Caco-2 (cell line): ENCODE results near the gene MRGPRF. TPM values are rescaled to one million over a fixed set of nuclear protein-coding genes. Genes with fewer than 3 reads are reported as not detected.

Source experiments
- BruUV-seq: library from RNA; stranded (reverse); fragments of 400-500 nt; replicated peaks from 2 replicates; lab custom pipeline; 2021; lab: Mats Ljungman, UMichigan
- CTCF ChIA-PET: fragments of 300-600 bp; sonication (Branson Sonifier 250); formaldehyde crosslinking; loops from one replicate; lab custom pipeline; 2022; ENCODE audit warnings: antibody characterized with exemption; lab: Charles Lee
- POLR2A ChIA-PET: fragments of 300-600 bp; sonication (Branson Sonifier 250); formaldehyde crosslinking; loops from one replicate; lab custom pipeline; 2022; ENCODE audit warnings: antibody characterized with exemption; lab: Charles Lee
- DNase-seq, 2 experiments: peaks; one replicate each; pipeline versions ENCODE4 v3.0.0 to v3.0.0-alpha.2; 2020 to 2022
- H3K27me3 ChIP-seq: replicated peaks from 2 replicates; pipeline ENCODE4 v1.6.0; 2011; ENCODE audit warnings: low read length; ENCODE audit not compliant: control insufficient read depth, insufficient read depth
- H3K36me3 ChIP-seq: 2 replicates; pipeline ENCODE4 v1.5.1; 2011; ENCODE audit warnings: low read length; ENCODE audit not compliant: control insufficient read depth, insufficient read depth
- H3K4me1 ChIP-seq: fragments of 250-450 bp; sonication (Bioruptor Pico); 2 replicates; pipeline ENCODE4 v1.5.1; 2020; ENCODE audit warnings: mild to moderate bottlenecking
- H3K4me3 ChIP-seq: 2 replicates; pipeline ENCODE4 v1.5.1; 2011; ENCODE audit warnings: low read depth, mild to moderate bottlenecking, control low read depth, low read length
- H3K9me3 ChIP-seq: fragments of 250-450 bp; sonication (Bioruptor Pico); 2 replicates; pipeline ENCODE4 v1.5.1; 2020; ENCODE audit warnings: mild to moderate bottlenecking, moderate library complexity
- H3K27ac Mint-ChIP-seq: one replicate; pipeline ENCODE4 v1.8.0; 2022; ENCODE audit warnings: mixed read lengths; ENCODE audit not compliant: unreplicated experiment
- H3K27me3 Mint-ChIP-seq: one replicate; pipeline ENCODE4 v1.8.0; 2022; ENCODE audit warnings: mixed read lengths; ENCODE audit not compliant: insufficient read depth, unreplicated experiment
- H3K36me3 Mint-ChIP-seq: one replicate; pipeline ENCODE4 v1.8.0; 2022; ENCODE audit warnings: mild to moderate bottlenecking, mixed read lengths; ENCODE audit not compliant: insufficient read depth, unreplicated experiment
- H3K4me1 Mint-ChIP-seq: one replicate; pipeline ENCODE4 v1.8.0; 2022; ENCODE audit warnings: low read depth, mixed read lengths; ENCODE audit not compliant: unreplicated experiment
- H3K4me3 Mint-ChIP-seq: one replicate; pipeline ENCODE4 v1.8.0; 2022; ENCODE audit warnings: mild to moderate bottlenecking, moderate library complexity, mixed read lengths; ENCODE audit not compliant: unreplicated experiment
- H3K9me3 Mint-ChIP-seq: one replicate; pipeline ENCODE4 v1.8.0; 2022; ENCODE audit warnings: mixed read lengths; ENCODE audit not compliant: unreplicated experiment
- intact Hi-C: fragments of 100-400 bp; cut with micrococcal nuclease; formaldehyde crosslinking; loops from one replicate; pipeline ENCODE4 v1.10.0; 2022; ENCODE audit not compliant: unreplicated experiment
- total RNA-seq: library from RNA; stranded (reverse); gene quantifications from 2 replicates; pipeline ENCODE4 v1.2.3, GENCODE V29; 2022
- TF ChIP-seq, protein P1 (sequence below), 2 experiments: fragments of 200-600 bp in 1 of 2; IDR thresholded peaks; 1 replicate in 1 of 2; 2 replicates in 1 of 2; pipeline versions ENCODE4 v1.5.1 to v1.8.0; 2011 to 2022; ENCODE audit warnings: antibody characterized with exemption in 1 of 2, control low read depth in 1 of 2, inconsistent platforms in 1 of 2, low read depth in 1 of 2, low read length in 1 of 2, mild to moderate bottlenecking in 1 of 2, moderate library complexity in 1 of 2; ENCODE audit not compliant: insufficient read depth in 1 of 2, severe bottlenecking in 1 of 2, unreplicated experiment in 1 of 2

The MRGPRF gene
- total RNA-seq, 1 experiment from 2014 or later, result 0.14 TPM

DNA sequence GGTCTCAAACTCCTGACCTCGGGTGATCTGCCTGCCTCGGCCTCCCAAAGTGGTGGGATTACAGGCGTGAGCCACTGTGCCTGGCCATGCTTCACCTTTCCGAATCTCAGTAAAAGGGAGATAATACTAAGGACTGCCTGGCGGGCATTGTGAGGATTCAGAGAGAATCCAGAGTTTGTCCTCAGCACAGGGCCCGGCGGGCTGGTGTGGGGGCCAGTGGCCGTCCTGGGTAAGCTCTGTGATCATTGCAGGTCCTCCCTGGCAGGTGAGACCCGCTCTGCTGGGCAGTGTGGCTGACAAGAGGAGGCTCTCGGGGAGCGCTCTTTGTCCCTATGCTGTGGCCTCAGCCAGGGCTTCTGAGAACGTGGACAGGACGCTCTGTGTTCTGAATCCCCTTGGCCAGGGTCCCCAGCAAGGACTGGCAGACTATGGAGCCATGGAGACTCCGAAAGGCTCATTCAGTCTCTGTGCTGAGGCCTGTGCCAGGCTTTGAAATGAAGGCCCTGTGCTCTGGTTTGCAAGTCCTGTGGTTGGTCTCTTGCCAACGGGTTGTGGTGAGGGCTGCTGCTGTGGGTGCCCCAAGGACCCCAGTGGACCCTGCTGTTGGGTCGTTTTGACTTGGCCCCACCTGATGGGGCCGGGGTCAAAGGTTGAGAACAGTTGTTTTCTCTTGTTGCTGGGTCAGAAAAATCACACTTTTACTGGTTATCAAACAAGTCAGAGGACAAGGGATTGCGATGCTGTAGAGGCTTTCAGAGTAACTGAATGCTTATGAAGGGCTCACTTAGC is 37.7 kb upstream of the MRGPRF start:
- H3K36me3 Mint-ChIP-seq, result peaks cover 17% of the 10 kb centered on the region
- no TSS peak for BruUV-seq
- TF ChIP-seq, protein P1, sequence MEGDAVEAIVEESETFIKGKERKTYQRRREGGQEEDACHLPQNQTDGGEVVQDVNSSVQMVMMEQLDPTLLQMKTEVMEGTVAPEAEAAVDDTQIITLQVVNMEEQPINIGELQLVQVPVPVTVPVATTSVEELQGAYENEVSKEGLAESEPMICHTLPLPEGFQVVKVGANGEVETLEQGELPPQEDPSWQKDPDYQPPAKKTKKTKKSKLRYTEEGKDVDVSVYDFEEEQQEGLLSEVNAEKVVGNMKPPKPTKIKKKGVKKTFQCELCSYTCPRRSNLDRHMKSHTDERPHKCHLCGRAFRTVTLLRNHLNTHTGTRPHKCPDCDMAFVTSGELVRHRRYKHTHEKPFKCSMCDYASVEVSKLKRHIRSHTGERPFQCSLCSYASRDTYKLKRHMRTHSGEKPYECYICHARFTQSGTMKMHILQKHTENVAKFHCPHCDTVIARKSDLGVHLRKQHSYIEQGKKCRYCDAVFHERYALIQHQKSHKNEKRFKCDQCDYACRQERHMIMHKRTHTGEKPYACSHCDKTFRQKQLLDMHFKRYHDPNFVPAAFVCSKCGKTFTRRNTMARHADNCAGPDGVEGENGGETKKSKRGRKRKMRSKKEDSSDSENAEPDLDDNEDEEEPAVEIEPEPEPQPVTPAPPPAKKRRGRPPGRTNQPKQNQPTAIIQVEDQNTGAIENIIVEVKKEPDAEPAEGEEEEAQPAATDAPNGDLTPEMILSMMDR (IDR thresholded peaks at IDR 0.05; ENCODE audit: insufficient read depth in 1 of 2, low read depth in 1 of 2, low read length in 1 of 2, severe bottlenecking in 1 of 2, unreplicated experiment in 1 of 2), result no peak
- DNase-seq, result peak in 1 of 2 experiments; percentile 39
- Histone ChIP-seq H3K9me3 (peaks cover 4% of the 10 kb centered on the region; the same call in 1 of the 2 replicates), H3K4me1 (peaks cover 62% of the 10 kb centered on the region), H3K27me3 (no peaks in the 10 kb centered on the region), H3K4me3 (no peak overlapping the region), H3K36me3 (peaks cover 1% of the 10 kb centered on the region; the same call in 1 of the 2 replicates)
- peak overlapping the region; percentile 79 for H3K4me3 Mint-ChIP-seq
- ChIA-PET CTCF (interaction anchor here (0.6 kb wide), 1 partner anchor 23 kb away, joined by 3 read pairs; no protein-coding TSS in a partner anchor), POLR2A (no interaction called here)
- peaks cover 35% of the 10 kb centered on the region for H3K4me1 Mint-ChIP-seq
- intact Hi-C loops, result no loop called here
- H3K27me3 Mint-ChIP-seq, result no peaks in the 10 kb centered on the region
- H3K27ac Mint-ChIP-seq, result peak overlapping the region; percentile 90
- no peaks in the 10 kb centered on the region for H3K9me3 Mint-ChIP-seq

DNA sequence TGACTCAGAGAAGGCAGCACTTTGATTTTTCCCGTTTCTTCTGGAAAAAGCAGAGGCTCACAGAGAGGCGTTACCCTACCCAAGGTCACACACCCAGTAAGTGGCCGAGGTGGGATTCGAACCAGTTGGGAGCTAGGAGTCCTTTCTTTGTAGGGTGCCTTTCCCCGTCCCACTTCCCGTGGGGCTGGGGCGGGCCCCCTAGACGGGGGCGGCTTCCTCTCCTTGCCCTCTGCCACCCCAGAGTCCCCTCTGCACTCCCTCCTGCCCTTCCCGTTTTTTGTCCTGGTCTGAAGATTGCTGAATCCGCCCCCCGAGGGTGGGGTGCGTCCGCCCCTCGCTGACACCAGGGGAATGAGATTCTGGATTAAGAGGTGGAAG is 36.4 kb upstream of the MRGPRF start:
- CTCF ChIA-PET, result no interaction called here
- H3K27me3 Mint-ChIP-seq, result no peaks in the 10 kb centered on the region
- no peaks in the 10 kb centered on the region for H3K9me3 Mint-ChIP-seq
- Histone ChIP-seq H3K27me3 (no peaks in the 10 kb centered on the region), H3K4me3 (peak overlapping the region; percentile 96), H3K4me1 (peaks cover 64% of the 10 kb centered on the region), H3K36me3 (peaks cover 1% of the 10 kb centered on the region; the same call in 1 of the 2 replicates), H3K9me3 (no peaks in the 10 kb centered on the region)
- DNase-seq, result no peak
- TF ChIP-seq, protein P1 (IDR thresholded peaks at IDR 0.05; ENCODE audit: insufficient read depth in 1 of 2, low read depth in 1 of 2, low read length in 1 of 2, severe bottlenecking in 1 of 2, unreplicated experiment in 1 of 2), result no peak
- peaks cover 37% of the 10 kb centered on the region for H3K4me1 Mint-ChIP-seq
- peak overlapping the region; percentile 79 for H3K4me3 Mint-ChIP-seq
- POLR2A ChIA-PET, result interaction anchor here (0.9 kb wide), 1 partner anchor 31 kb away, joined by 3 read pairs; no protein-coding TSS in a partner anchor
- no TSS peak for BruUV-seq
- peak overlapping the region; percentile 90 for H3K27ac Mint-ChIP-seq
- intact Hi-C loops, result no loop called here
- peaks cover 8% of the 10 kb centered on the region for H3K36me3 Mint-ChIP-seq

DNA sequence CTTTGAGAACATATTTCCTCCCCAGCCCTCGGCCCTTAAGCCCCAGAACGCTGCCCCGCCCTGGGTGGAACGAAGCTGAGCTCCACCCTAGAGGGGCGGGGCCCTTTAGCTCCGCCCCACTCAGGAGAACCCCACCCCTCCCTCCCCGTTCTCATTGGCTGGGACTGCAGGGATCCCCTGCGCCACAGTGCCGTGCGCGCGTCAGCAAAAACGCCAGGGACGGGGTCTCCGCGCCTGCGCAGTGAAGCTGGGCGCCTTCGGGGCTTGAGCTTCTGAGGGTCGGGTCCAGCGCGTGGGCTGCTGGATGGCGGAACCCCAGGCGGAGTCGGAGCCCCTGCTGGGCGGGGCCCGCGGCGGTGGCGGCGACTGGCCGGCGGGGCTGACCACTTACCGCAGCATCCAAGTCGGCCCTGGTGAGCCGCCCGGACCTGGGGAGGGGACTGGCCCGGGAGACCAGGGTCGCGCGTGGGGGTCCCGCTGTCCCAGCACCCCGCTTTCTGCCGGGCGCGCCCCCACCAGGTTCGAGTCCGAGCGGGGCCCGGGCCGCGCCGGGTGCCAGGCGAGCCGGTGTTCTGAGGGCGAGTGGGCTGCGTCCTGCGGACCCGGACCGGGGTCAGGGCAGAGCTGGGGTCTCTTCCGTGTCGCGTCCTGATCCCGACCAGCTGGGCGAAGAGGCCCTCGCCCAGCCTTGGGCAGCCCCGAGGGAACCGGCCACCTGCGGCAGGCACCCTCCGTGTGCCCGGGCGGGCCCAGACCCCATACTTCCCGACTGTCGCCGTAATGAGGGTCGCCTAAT is 35.8 kb upstream of the MRGPRF start, which contains the start of gene TPCN2:
TSS of gene TPCN2 (plus strand) at position 239 of the 796 bp plus-strand sequence. CDS start at position 305, 66 bp downstream.
- ChIA-PET CTCF (interaction anchor here (0.6 to 1.2 kb wide), 6 partner anchors 12 to 406 kb away, joined by 3 to 4 read pairs (median 3); no protein-coding TSS in a partner anchor), POLR2A (interaction anchor here (0.6 to 1.3 kb wide), 8 partner anchors 9 to 588 kb away, joined by 3 to 12 read pairs (median 3); partner anchors contain the start of gene IGHMBP2)
- Mint-ChIP-seq H3K27me3 (no peaks in the 10 kb centered on the region), H3K4me3 (peak within 1 kb of the TSS; percentile 79), H3K4me1 (peaks cover 42% of the 10 kb centered on the region), H3K27ac (peak within 1 kb of the TSS; percentile 95), H3K36me3 (peaks cover 2% of the 10 kb centered on the region), H3K9me3 (no peaks in the 10 kb centered on the region)
- H3K27me3 ChIP-seq, result no peaks in the 10 kb centered on the region
- peaks cover 67% of the 10 kb centered on the region for H3K4me1 ChIP-seq
- peak; percentile 97 to 98 for DNase-seq
- no TSS peak for BruUV-seq
- no peaks in the 10 kb centered on the region for H3K9me3 ChIP-seq
- intact Hi-C loops, result no loop called here
- TF ChIP-seq, protein P1 (IDR thresholded peaks at IDR 0.05; ENCODE audit: insufficient read depth in 1 of 2, low read depth in 1 of 2, low read length in 1 of 2, severe bottlenecking in 1 of 2, unreplicated experiment in 1 of 2), result no peak
- peak within 1 kb of the TSS; percentile 96 for H3K4me3 ChIP-seq
- H3K36me3 ChIP-seq, result no peaks in the 10 kb centered on the region; the same call in 1 of the 2 replicates
